GM23338 (cell line): ENCODE data around the gene KRT6A.

Experiments
- EZH2 ChIP-seq: fragments of 200-600 bp; sonication (generic); IDR thresholded peaks from one replicate; pipeline ENCODE4 v1.8.0; 2017; ENCODE audit warnings: antibody characterized with exemption, mild to moderate bottlenecking, low read depth; ENCODE audit not compliant: unreplicated experiment
- ZNF331 ChIP-seq: fragments of 250-450 bp; sonication (Bioruptor Pico); IDR thresholded peaks from 2 replicates; pipeline ENCODE4 v1.5.0; 2020; ENCODE audit warnings: low read depth, mild to moderate bottlenecking, moderate library complexity
- TF ChIP-seq, protein P1 (sequence below), 2 experiments: fragments of 200-600 bp in 1 of 2; sonication (generic) in 1 of 2; conservative IDR thresholded peaks; 2 replicates each; pipeline versions ENCODE4 v1.5.1 to v1.6.1; 2016 to 2017; ENCODE audit warnings: antibody characterized with exemption in 2 of 2, low read depth in 2 of 2, mild to moderate bottlenecking in 2 of 2, moderate library complexity in 1 of 2
- TF ChIP-seq, protein P2 (sequence below): IDR thresholded peaks from one replicate; pipeline ENCODE4 v1.6.1; 2018; ENCODE audit warnings: antibody characterized with exemption; ENCODE audit not compliant: unreplicated experiment

DNA sequence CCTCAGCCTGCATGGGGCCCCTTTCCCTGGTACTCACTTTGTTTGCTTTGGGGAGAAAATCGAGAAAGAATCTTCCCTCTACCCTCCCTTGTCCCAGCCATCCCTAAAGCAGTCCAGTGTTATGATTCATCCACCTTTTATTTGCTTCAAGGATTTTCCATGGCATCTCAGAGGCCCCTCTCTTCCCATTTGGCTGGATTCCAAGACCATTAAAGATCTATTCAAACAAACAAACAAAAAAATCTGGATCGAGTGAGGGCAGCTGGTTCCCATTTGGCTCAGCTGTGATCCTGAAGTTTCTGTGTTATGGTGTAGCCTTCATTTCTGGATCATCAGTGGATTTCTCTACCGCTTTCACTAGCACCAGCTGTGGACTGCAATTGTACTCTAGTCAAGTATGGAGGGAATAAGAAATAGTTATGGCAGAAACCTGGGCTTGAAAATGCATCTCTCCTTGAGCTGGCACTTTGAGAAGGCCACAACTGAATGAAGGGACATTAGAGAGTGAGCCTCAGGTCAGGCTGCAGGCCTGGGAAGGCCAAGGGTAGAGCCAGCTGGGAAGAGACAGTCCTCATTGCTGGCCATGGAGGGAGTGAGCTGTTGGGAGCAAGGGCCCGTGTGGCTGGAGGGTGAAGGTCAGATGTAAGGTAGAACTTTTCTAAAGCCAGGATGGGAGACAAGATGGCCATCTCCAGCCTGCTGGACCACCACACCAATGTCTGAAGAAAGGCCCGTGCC, 46.2 kb upstream of the KRT6A start:
- no peak for TF ChIP-seq EZH2
- no peak for TF ChIP-seq ZNF331 (CRISPR knock-in tag)
- TF ChIP-seq, protein P1, sequence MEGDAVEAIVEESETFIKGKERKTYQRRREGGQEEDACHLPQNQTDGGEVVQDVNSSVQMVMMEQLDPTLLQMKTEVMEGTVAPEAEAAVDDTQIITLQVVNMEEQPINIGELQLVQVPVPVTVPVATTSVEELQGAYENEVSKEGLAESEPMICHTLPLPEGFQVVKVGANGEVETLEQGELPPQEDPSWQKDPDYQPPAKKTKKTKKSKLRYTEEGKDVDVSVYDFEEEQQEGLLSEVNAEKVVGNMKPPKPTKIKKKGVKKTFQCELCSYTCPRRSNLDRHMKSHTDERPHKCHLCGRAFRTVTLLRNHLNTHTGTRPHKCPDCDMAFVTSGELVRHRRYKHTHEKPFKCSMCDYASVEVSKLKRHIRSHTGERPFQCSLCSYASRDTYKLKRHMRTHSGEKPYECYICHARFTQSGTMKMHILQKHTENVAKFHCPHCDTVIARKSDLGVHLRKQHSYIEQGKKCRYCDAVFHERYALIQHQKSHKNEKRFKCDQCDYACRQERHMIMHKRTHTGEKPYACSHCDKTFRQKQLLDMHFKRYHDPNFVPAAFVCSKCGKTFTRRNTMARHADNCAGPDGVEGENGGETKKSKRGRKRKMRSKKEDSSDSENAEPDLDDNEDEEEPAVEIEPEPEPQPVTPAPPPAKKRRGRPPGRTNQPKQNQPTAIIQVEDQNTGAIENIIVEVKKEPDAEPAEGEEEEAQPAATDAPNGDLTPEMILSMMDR (conservative IDR thresholded peaks at IDR 0.05; ENCODE audit: low read depth in 2 of 2): no peak
- TF ChIP-seq, protein P2, sequence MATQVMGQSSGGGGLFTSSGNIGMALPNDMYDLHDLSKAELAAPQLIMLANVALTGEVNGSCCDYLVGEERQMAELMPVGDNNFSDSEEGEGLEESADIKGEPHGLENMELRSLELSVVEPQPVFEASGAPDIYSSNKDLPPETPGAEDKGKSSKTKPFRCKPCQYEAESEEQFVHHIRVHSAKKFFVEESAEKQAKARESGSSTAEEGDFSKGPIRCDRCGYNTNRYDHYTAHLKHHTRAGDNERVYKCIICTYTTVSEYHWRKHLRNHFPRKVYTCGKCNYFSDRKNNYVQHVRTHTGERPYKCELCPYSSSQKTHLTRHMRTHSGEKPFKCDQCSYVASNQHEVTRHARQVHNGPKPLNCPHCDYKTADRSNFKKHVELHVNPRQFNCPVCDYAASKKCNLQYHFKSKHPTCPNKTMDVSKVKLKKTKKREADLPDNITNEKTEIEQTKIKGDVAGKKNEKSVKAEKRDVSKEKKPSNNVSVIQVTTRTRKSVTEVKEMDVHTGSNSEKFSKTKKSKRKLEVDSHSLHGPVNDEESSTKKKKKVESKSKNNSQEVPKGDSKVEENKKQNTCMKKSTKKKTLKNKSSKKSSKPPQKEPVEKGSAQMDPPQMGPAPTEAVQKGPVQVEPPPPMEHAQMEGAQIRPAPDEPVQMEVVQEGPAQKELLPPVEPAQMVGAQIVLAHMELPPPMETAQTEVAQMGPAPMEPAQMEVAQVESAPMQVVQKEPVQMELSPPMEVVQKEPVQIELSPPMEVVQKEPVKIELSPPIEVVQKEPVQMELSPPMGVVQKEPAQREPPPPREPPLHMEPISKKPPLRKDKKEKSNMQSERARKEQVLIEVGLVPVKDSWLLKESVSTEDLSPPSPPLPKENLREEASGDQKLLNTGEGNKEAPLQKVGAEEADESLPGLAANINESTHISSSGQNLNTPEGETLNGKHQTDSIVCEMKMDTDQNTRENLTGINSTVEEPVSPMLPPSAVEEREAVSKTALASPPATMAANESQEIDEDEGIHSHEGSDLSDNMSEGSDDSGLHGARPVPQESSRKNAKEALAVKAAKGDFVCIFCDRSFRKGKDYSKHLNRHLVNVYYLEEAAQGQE: no peak
